ENCODE results near the gene LIMA1.
A peak's percentile ranks its signal among the peaks of the same experiment; 100 is the strongest.
"Not testable (repeated sequence)": the region's sequence is repeated elsewhere in the genome, so short reads cannot be mapped to it uniquely, and the experiment has no call there.

The LIMA1 gene

GRCh38 chr12:50184261-50184660, 99.1 kb downstream of the LIMA1 start:
- no peak for DNase-seq

- no peak for DNase-seq
Measured at GRCh38 chr12:50182461-50182860, 100.9 kb downstream of the LIMA1 start.

- DNase-seq = no peak
Measured at GRCh38 chr12:50181691-50182090, 101.6 kb downstream of the LIMA1 start.

GRCh38 chr12:50175716-50176026, 107.6 kb downstream of the LIMA1 start:
- no peak for DNase-seq

GRCh38 chr12:50174971-50175715, 108.2 kb downstream of the LIMA1 start:
- DNase-seq = peak in 1 of 2 experiments; percentile 69

GRCh38 chr12:50167049-50167828, 116.1 kb downstream of the LIMA1 start, which contains the start of gene CERS5:
CERS5 (minus strand) TSS chr12:50167369; CDS start chr12:50167297, 72 bp downstream.
- peak; percentile 97 to 99 for DNase-seq

- DNase-seq = peak in 1 of 2 experiments; percentile 52
Measured at GRCh38 chr12:50166799-50167048, 116.6 kb downstream of the LIMA1 start.

GRCh38 chr12:50164963-50165362, 118.4 kb downstream of the LIMA1 start:
- DNase-seq = no peak

GRCh38 chr12:50162230-50162629, 121.1 kb downstream of the LIMA1 start:
- no peak for DNase-seq

- no peak for DNase-seq
Measured at GRCh38 chr12:50160643-50161042, 122.7 kb downstream of the LIMA1 start.

GRCh38 chr12:50157259-50157658, 126.1 kb downstream of the LIMA1 start:
- DNase-seq = no peak

GRCh38 chr12:50156641-50157040, 126.7 kb downstream of the LIMA1 start:
- no peak for DNase-seq

GRCh38 chr12:50154947-50155346, 128.4 kb downstream of the LIMA1 start:
- not testable (repeated sequence) for DNase-seq

- no peak for DNase-seq
Measured at GRCh38 chr12:50151047-50151687, 132.2 kb downstream of the LIMA1 start.

- no peak for DNase-seq
Measured at GRCh38 chr12:50149311-50149710, 134.0 kb downstream of the LIMA1 start.

GRCh38 chr12:50148011-50148410, 135.3 kb downstream of the LIMA1 start:
- not testable (repeated sequence) for DNase-seq

- DNase-seq = no peak
Measured at GRCh38 chr12:50147281-50147680, 136.0 kb downstream of the LIMA1 start.

GRCh38 chr12:50145439-50145838, 137.9 kb downstream of the LIMA1 start:
- no peak for DNase-seq

- no peak for DNase-seq
Measured at GRCh38 chr12:50142993-50143392, 140.3 kb downstream of the LIMA1 start.

- no peak for DNase-seq
Measured at GRCh38 chr12:50132505-50133135, 150.7 kb downstream of the LIMA1 start.

- no peak for DNase-seq
Measured at GRCh38 chr12:50129290-50129689, 154.0 kb downstream of the LIMA1 start.

GRCh38 chr12:50127546-50127945, 155.8 kb downstream of the LIMA1 start:
- DNase-seq = peak; percentile 22 to 67
